KMS-11 (cell line): ENCODE results near the gene SUSD6.

Experiments used
- H2AFZ ChIP-seq: fragments of 200-600 bp; sonication (generic); 2 replicates; pipeline ENCODE4 v1.6.1; 2016; ENCODE audit warnings: antibody characterized with exemption, mixed run types, low read depth
- H3K27ac ChIP-seq: fragments of 200-600 bp; sonication (generic); 2 replicates; pipeline ENCODE4 v1.6.1; 2016; ENCODE audit warnings: mild to moderate bottlenecking, mixed run types
- H3K27me3 ChIP-seq: fragments of 200-600 bp; sonication (generic); 2 replicates; pipeline ENCODE4 v1.6.1; 2017; ENCODE audit warnings: mild to moderate bottlenecking, low read depth, mixed run types, moderate library complexity; ENCODE audit not compliant: insufficient read depth
- H3K36me3 ChIP-seq: fragments of 200-600 bp; sonication (generic); 2 replicates; pipeline ENCODE4 v1.6.1; 2017; ENCODE audit warnings: mild to moderate bottlenecking, mixed run types; ENCODE audit not compliant: insufficient read depth
- H3K4me1 ChIP-seq: fragments of 200-600 bp; sonication (generic); 2 replicates; pipeline ENCODE4 v1.6.1; 2016; ENCODE audit warnings: mild to moderate bottlenecking, low read depth, mixed run types; ENCODE audit not compliant: poor library complexity, severe bottlenecking
- H3K4me2 ChIP-seq: fragments of 200-600 bp; sonication (generic); 2 replicates; pipeline ENCODE4 v1.7.0; 2016; ENCODE audit warnings: mild to moderate bottlenecking, mixed run types
- H3K4me3 ChIP-seq: fragments of 200-600 bp; sonication (generic); IDR thresholded peaks from 2 replicates; pipeline ENCODE4 v1.6.1; 2017; ENCODE audit warnings: low read depth, low read length, mixed read lengths; ENCODE audit not compliant: insufficient read depth
- H3K79me2 ChIP-seq: fragments of 200-600 bp; sonication (generic); 2 replicates; pipeline ENCODE4 v1.6.1; 2016; ENCODE audit warnings: low read depth, mixed run types; ENCODE audit not compliant: insufficient read depth
- H3K9ac ChIP-seq: fragments of 200-600 bp; sonication (generic); 2 replicates; pipeline ENCODE4 v1.6.1; 2016; ENCODE audit warnings: mild to moderate bottlenecking, mixed run types
- H4K20me1 ChIP-seq: fragments of 200-600 bp; sonication (generic); 2 replicates; pipeline ENCODE4 v1.6.1; 2016; ENCODE audit warnings: mild to moderate bottlenecking, mixed run types; ENCODE audit not compliant: insufficient read depth
- TF ChIP-seq, protein P1 (sequence below): fragments of 200-600 bp; sonication (generic); conservative IDR thresholded peaks from 2 replicates; pipeline ENCODE4 v1.6.1; 2017; ENCODE audit warnings: low read depth, mild to moderate bottlenecking, antibody characterized with exemption, low read length, moderate library complexity, mixed read lengths

Gene SUSD6

GRCh38 chr14:69705706-69706105 is 94.3 kb downstream of the SUSD6 start:
- Histone ChIP-seq H3K4me2 (no peak overlapping the region), H3K36me3 (no peaks in the 10 kb centered on the region), H3K4me1 (peaks cover 15% of the 10 kb centered on the region), H3K4me3 (no peak overlapping the region), H3K27ac (no peak overlapping the region), H2AFZ (no peak overlapping the region), H4K20me1 (no peaks in the 10 kb centered on the region), H3K79me2 (no peaks in the 10 kb centered on the region), H3K9ac (no peak overlapping the region), H3K27me3 (no peaks in the 10 kb centered on the region)
- TF ChIP-seq, protein P1, sequence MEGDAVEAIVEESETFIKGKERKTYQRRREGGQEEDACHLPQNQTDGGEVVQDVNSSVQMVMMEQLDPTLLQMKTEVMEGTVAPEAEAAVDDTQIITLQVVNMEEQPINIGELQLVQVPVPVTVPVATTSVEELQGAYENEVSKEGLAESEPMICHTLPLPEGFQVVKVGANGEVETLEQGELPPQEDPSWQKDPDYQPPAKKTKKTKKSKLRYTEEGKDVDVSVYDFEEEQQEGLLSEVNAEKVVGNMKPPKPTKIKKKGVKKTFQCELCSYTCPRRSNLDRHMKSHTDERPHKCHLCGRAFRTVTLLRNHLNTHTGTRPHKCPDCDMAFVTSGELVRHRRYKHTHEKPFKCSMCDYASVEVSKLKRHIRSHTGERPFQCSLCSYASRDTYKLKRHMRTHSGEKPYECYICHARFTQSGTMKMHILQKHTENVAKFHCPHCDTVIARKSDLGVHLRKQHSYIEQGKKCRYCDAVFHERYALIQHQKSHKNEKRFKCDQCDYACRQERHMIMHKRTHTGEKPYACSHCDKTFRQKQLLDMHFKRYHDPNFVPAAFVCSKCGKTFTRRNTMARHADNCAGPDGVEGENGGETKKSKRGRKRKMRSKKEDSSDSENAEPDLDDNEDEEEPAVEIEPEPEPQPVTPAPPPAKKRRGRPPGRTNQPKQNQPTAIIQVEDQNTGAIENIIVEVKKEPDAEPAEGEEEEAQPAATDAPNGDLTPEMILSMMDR, result no peak

DNA sequence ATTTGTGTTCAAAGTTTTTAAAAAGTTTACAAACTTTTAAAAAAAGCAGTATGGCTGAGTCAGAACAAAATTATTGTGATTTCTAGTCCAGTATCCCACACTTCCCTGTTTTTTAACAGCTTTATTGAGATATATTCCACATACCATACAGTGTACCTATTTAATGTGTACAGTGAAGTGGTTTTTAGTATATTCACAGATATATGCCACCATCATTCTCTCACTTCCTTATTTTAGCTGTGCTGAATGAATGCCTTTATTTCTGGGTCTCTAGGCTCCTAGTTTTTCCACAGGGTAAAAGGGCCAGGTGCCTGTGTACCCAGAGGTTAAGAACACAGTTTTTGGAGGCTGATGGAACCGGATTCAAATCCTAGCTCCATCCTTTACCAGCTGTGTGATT is 96.7 kb downstream of the SUSD6 start:
- Histone ChIP-seq H3K27ac (no peak overlapping the region), H3K79me2 (no peaks in the 10 kb centered on the region), H3K4me3 (no peak overlapping the region), H3K9ac (no peak overlapping the region), H4K20me1 (no peaks in the 10 kb centered on the region), H3K36me3 (no peaks in the 10 kb centered on the region), H3K4me1 (peaks cover 19% of the 10 kb centered on the region), H3K4me2 (no peak overlapping the region), H3K27me3 (no peaks in the 10 kb centered on the region), H2AFZ (no peak overlapping the region)
- TF ChIP-seq, protein P1, result no peak

DNA sequence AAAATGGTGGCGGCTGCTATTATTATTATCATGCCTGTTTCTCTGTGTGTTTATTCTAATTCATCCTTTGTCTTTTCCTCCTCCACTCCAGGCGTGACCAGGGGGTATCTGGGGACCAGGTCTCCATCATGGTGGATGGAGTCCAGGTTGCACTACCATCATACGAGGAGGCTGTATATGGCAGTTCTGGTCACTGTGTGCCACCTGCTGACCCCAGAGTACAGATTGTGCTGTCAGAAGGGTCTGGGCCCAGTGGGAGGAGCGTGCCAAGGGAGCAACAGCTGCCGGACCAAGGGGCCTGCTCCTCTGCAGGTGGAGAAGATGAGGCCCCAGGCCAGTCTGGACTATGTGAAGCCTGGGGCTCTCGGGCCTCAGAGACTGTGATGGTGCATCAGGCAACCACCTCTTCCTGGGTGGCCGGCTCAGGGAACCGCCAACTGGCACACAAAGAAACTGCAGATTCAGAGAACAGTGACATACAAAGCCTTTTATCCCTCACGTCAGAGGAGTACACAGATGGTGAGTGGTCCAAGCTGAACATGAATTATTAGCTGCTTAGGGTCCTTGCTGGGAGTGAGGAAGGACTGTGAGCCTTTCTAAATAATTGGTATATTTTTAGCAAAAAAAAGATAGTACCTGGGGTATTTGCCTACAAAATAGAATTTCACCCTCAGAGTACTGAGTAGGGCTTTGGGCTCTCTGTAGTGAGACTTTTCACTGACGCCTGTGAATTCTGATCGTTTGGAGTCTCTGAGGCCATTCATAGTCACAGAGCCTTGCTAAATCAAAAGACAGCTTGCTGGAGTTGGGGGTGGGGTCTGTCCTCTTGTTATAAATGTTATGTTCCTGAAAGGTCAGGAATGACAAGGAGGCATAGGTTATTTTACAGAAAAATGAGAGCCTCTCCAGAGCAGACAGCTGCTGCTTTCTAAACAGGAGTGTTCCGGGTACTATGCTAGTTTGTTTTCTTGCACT is 97.5 kb downstream of the SUSD6 start:
- no peak overlapping the region for H2AFZ ChIP-seq
- no peak overlapping the region for H3K4me3 ChIP-seq
- TF ChIP-seq, protein P1, result peak; percentile 31
- H3K4me1 ChIP-seq, result peaks cover 28% of the 10 kb centered on the region
- no peaks in the 10 kb centered on the region for H3K27me3 ChIP-seq
- H4K20me1 ChIP-seq, result no peaks in the 10 kb centered on the region
- H3K36me3 ChIP-seq, result no peaks in the 10 kb centered on the region
- no peak overlapping the region for H3K9ac ChIP-seq
- no peak overlapping the region for H3K4me2 ChIP-seq
- no peak overlapping the region for H3K27ac ChIP-seq
- no peaks in the 10 kb centered on the region for H3K79me2 ChIP-seq

DNA sequence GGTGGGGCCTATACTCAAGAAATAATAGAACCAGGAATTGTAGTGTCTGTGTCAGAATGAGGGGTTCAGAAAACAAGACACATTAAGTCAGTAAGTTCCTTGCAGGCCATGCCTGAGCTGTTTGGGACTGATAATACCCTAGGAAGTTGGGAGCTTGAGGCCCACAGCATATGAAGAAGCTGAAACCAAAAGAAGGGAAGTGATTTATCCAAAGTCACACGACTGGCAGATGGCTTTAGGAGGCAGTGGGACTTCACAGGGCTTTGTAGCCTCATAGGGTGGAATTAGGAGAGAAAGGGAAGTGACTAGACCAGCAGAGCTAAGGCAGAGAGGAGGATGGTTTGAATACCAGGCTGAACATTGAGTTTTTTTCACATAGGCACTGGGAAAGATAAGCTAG is 99.0 kb downstream of the SUSD6 start:
- Histone ChIP-seq H3K36me3 (no peaks in the 10 kb centered on the region), H3K79me2 (no peaks in the 10 kb centered on the region), H3K4me1 (peaks cover 41% of the 10 kb centered on the region), H3K4me2 (no peak overlapping the region), H2AFZ (no peak overlapping the region), H3K27me3 (no peaks in the 10 kb centered on the region), H3K9ac (no peak overlapping the region), H4K20me1 (no peaks in the 10 kb centered on the region), H3K4me3 (no peak overlapping the region), H3K27ac (no peak overlapping the region)
- TF ChIP-seq, protein P1, result no peak
